ENCODE results near the gene ANKRD63. TPM values are rescaled to one million over a fixed set of nuclear protein-coding genes. Genes with fewer than 3 reads are reported as not detected.

The ANKRD63 gene
- total RNA-seq, 2 experiments from 2014 or later = not detected

- H3K36me3 Mint-ChIP-seq (ENCODE audit: low read depth) = peaks cover 6% of the 10 kb centered on the region
- POLR2A ChIA-PET = interaction anchor here (0.6 to 2.0 kb wide), 3 partner anchors 9 to 16 kb away, joined by 3 to 10 read pairs (median 5); partner anchors contain the start of gene PLCB2
- H3K27me3 Mint-ChIP-seq = peaks cover 11% of the 10 kb centered on the region
- H3K27ac Mint-ChIP-seq = no peak overlapping the region
- DNase-seq = no peak
- H3K4me1 Mint-ChIP-seq = peaks cover 42% of the 10 kb centered on the region
- H3K9me3 Mint-ChIP-seq = no peaks in the 10 kb centered on the region
- CTCF ChIA-PET = interaction anchor here (1.0 to 6.9 kb wide), 13 partner anchors 10 to 279 kb away, joined by 3 to 100 read pairs (median 6); partner anchors contain the start of gene PLCB2
- peak overlapping the region; percentile 63 for H3K4me3 Mint-ChIP-seq
Measured at GRCh38 chr15:40323953-40324937, 41.4 kb upstream of the ANKRD63 start.

GRCh38 chr15:40323239-40323952 lies 40.5 kb upstream of the ANKRD63 start, which contains the start of gene INAFM2:
INAFM2 (plus strand) TSS chr15:40323692; CDS start chr15:40324056, 364 bp downstream.
- ChIA-PET CTCF (interaction anchor here (0.8 to 7.5 kb wide), 19 partner anchors 9 to 388 kb away, joined by 3 to 133 read pairs (median 4); partner anchors contain the start of genes ANKRD63, CCDC32, IVD and PLCB2), POLR2A (interaction anchor here (0.8 to 4.3 kb wide), 8 partner anchors 10 to 75 kb away, joined by 3 to 44 read pairs (median 4); partner anchors contain the start of genes CCDC9B, KNSTRN and PLCB2)
- peak within 1 kb of the TSS; percentile 63 for H3K4me3 Mint-ChIP-seq
- H3K27ac Mint-ChIP-seq = no peak within 1 kb of the TSS
- peaks cover 11% of the 10 kb centered on the region for H3K27me3 Mint-ChIP-seq
- peaks cover 6% of the 10 kb centered on the region for H3K36me3 Mint-ChIP-seq (ENCODE audit: low read depth)
- H3K4me1 Mint-ChIP-seq = peaks cover 34% of the 10 kb centered on the region
- DNase-seq = peak; percentile 89
- H3K9me3 Mint-ChIP-seq = no peaks in the 10 kb centered on the region

GRCh38 chr15:40322531-40323238 lies 39.8 kb upstream of the ANKRD63 start:
- H3K9me3 Mint-ChIP-seq = no peaks in the 10 kb centered on the region
- ChIA-PET CTCF (interaction anchor here (0.8 to 7.5 kb wide), 19 partner anchors 8 to 387 kb away, joined by 3 to 133 read pairs (median 5); partner anchors contain the start of genes ANKRD63, CCDC32, IVD and PLCB2), POLR2A (interaction anchor here (0.8 to 4.3 kb wide), 8 partner anchors 11 to 76 kb away, joined by 3 to 44 read pairs (median 4); partner anchors contain the start of genes CCDC9B, KNSTRN and PLCB2)
- no peak overlapping the region for H3K27ac Mint-ChIP-seq
- H3K36me3 Mint-ChIP-seq (ENCODE audit: low read depth) = peaks cover 6% of the 10 kb centered on the region
- peaks cover 29% of the 10 kb centered on the region for H3K4me1 Mint-ChIP-seq
- H3K27me3 Mint-ChIP-seq = peaks cover 16% of the 10 kb centered on the region
- peak overlapping the region; percentile 53 for H3K4me3 Mint-ChIP-seq
- no peak for DNase-seq

GRCh38 chr15:40320931-40321371 lies 38.1 kb upstream of the ANKRD63 start:
- Mint-ChIP-seq H3K4me3 (no peak overlapping the region), H3K27me3 (peaks cover 28% of the 10 kb centered on the region), H3K9me3 (no peaks in the 10 kb centered on the region), H3K36me3 (ENCODE audit: low read depth) (peaks cover 5% of the 10 kb centered on the region), H3K4me1 (peaks cover 24% of the 10 kb centered on the region), H3K27ac (no peak overlapping the region)
- ChIA-PET CTCF (interaction anchor here (0.8 to 7.5 kb wide), 7 partner anchors 11 to 102 kb away, joined by 3 to 133 read pairs (median 11); partner anchors contain the start of gene PLCB2), POLR2A (interaction anchor here (1.4 to 4.3 kb wide), 2 partner anchors 13 to 36 kb away, joined by 3 to 44 read pairs; partner anchors contain the start of gene PLCB2)
- DNase-seq = peak; percentile 63

- POLR2A ChIA-PET = interaction anchor here (1.2 to 4.3 kb wide), 3 partner anchors 8 to 35 kb away, joined by 3 to 44 read pairs (median 4); partner anchors contain the start of gene PLCB2
Measured at GRCh38 chr15:40320409-40320808, 37.5 kb upstream of the ANKRD63 start.

GRCh38 chr15:40317580-40317979 lies 34.7 kb upstream of the ANKRD63 start:
- H3K36me3 Mint-ChIP-seq (ENCODE audit: low read depth) = no peaks in the 10 kb centered on the region
- ChIA-PET CTCF (interaction anchor here (1.1 to 7.5 kb wide), 4 partner anchors 9 to 39 kb away, joined by 3 to 133 read pairs (median 52); partner anchors contain the start of gene PLCB2), POLR2A (no interaction called here)
- no peak overlapping the region for H3K4me3 Mint-ChIP-seq
- H3K27me3 Mint-ChIP-seq = peaks cover 45% of the 10 kb centered on the region
- no peaks in the 10 kb centered on the region for H3K9me3 Mint-ChIP-seq
- no peak overlapping the region for H3K27ac Mint-ChIP-seq
- no peak for DNase-seq
- peaks cover 15% of the 10 kb centered on the region for H3K4me1 Mint-ChIP-seq

More at GRCh38 chr15:40320409-40320808, 37.5 kb upstream of the ANKRD63 start:
- no peak overlapping the region for H3K4me3 Mint-ChIP-seq
- H3K36me3 Mint-ChIP-seq (ENCODE audit: low read depth) = peaks cover 4% of the 10 kb centered on the region
- H3K27me3 Mint-ChIP-seq = peaks cover 32% of the 10 kb centered on the region
- DNase-seq = no peak
- no peaks in the 10 kb centered on the region for H3K9me3 Mint-ChIP-seq
- H3K4me1 Mint-ChIP-seq = peaks cover 23% of the 10 kb centered on the region
- no peak overlapping the region for H3K27ac Mint-ChIP-seq
- CTCF ChIA-PET = interaction anchor here (0.9 to 7.5 kb wide), 7 partner anchors 11 to 102 kb away, joined by 3 to 133 read pairs (median 11); partner anchors contain the start of gene PLCB2

- H3K36me3 Mint-ChIP-seq (ENCODE audit: low read depth) = no peaks in the 10 kb centered on the region
- peaks cover 10% of the 10 kb centered on the region for H3K4me1 Mint-ChIP-seq
- H3K27me3 Mint-ChIP-seq = peaks cover 49% of the 10 kb centered on the region
- no peak overlapping the region for H3K27ac Mint-ChIP-seq
- H3K9me3 Mint-ChIP-seq = no peaks in the 10 kb centered on the region
- ChIA-PET CTCF (interaction anchor here (0.6 to 7.5 kb wide), 3 partner anchors 8 to 205 kb away, joined by 3 to 133 read pairs (median 4); partner anchors contain the start of gene PLCB2), POLR2A (interaction anchor here (1.6 kb wide), 1 partner anchor 9 kb away, joined by 5 read pairs; the partner anchor contains the start of gene PLCB2)
- DNase-seq = no peak
- H3K4me3 Mint-ChIP-seq = no peak overlapping the region
Measured at GRCh38 chr15:40316931-40317330, 34.1 kb upstream of the ANKRD63 start.

- ChIA-PET POLR2A (interaction anchor here (1.0 to 1.3 kb wide), 3 partner anchors 9 to 21 kb away, joined by 3 to 5 read pairs (median 3); no protein-coding TSS in a partner anchor), CTCF (interaction anchor here (1.0 to 12.3 kb wide), 3 partner anchors 9 to 36 kb away, joined by 3 to 157 read pairs (median 10); partner anchors contain the start of genes CCDC9B and INAFM2)
- Mint-ChIP-seq H3K27ac (no peak overlapping the region), H3K4me1 (peaks cover 7% of the 10 kb centered on the region), H3K9me3 (no peaks in the 10 kb centered on the region), H3K4me3 (no peak overlapping the region), H3K36me3 (ENCODE audit: low read depth) (no peaks in the 10 kb centered on the region), H3K27me3 (peaks cover 46% of the 10 kb centered on the region)
- DNase-seq = no peak
Measured at GRCh38 chr15:40314723-40315276, 31.9 kb upstream of the ANKRD63 start.

GRCh38 chr15:40313531-40314398 lies 30.9 kb upstream of the ANKRD63 start:
- no peak for DNase-seq
- no peaks in the 10 kb centered on the region for H3K36me3 Mint-ChIP-seq (ENCODE audit: low read depth)
- ChIA-PET CTCF (interaction anchor here (2.4 to 12.3 kb wide), 4 partner anchors 10 to 38 kb away, joined by 10 to 262 read pairs (median 108); partner anchors contain the start of genes CCDC9B and INAFM2), POLR2A (interaction anchor here (1.2 kb wide), 1 partner anchor 40 kb away, joined by 3 read pairs; no protein-coding TSS in a partner anchor)
- H3K27ac Mint-ChIP-seq = no peak overlapping the region
- no peaks in the 10 kb centered on the region for H3K9me3 Mint-ChIP-seq
- no peak overlapping the region for H3K4me3 Mint-ChIP-seq
- H3K4me1 Mint-ChIP-seq = peaks cover 17% of the 10 kb centered on the region
- H3K27me3 Mint-ChIP-seq = peaks cover 43% of the 10 kb centered on the region

GRCh38 chr15:40312370-40313158 lies 29.7 kb upstream of the ANKRD63 start:
- Mint-ChIP-seq H3K27me3 (peaks cover 39% of the 10 kb centered on the region), H3K36me3 (ENCODE audit: low read depth) (no peaks in the 10 kb centered on the region), H3K27ac (no peak overlapping the region), H3K9me3 (no peaks in the 10 kb centered on the region), H3K4me3 (no peak overlapping the region), H3K4me1 (peaks cover 21% of the 10 kb centered on the region)
- ChIA-PET POLR2A (interaction anchor here (1.0 kb wide), 1 partner anchor 32 kb away, joined by 3 read pairs; no protein-coding TSS in a partner anchor), CTCF (interaction anchor here (0.7 to 12.3 kb wide), 5 partner anchors 7 to 195 kb away, joined by 3 to 262 read pairs (median 133); partner anchors contain the start of genes CCDC9B and INAFM2)
- DNase-seq = no peak
